22Rv1 (cell line): Measurements from ENCODE around the gene WDFY2.

Experiments
- H3K27ac ChIP-seq: fragments of 450-650 bp; 2 replicates; pipeline ENCODE4 v1.5.1; 2017
- CTCF ChIP-seq: fragments of 450-650 bp; IDR thresholded peaks from 2 replicates; pipeline ENCODE4 v1.5.1; 2017; ENCODE audit warnings: mild to moderate bottlenecking
- ZFX ChIP-seq: fragments of 450-650 bp; IDR thresholded peaks from 2 replicates; pipeline ENCODE4 v1.6.1; 2017; ENCODE audit warnings: antibody characterized with exemption, borderline replicate concordance

Gene WDFY2

GRCh38 chr13:51620165-51620983 lies 36.1 kb downstream of the WDFY2 start:
- no peak overlapping the region for H3K27ac ChIP-seq
- no peak for TF ChIP-seq CTCF
- TF ChIP-seq ZFX = no peak

GRCh38 chr13:51621602-51622001 lies 37.3 kb downstream of the WDFY2 start:
- TF ChIP-seq CTCF = no peak
- no peak for TF ChIP-seq ZFX
- H3K27ac ChIP-seq = no peak overlapping the region

- H3K27ac ChIP-seq = no peak overlapping the region
- TF ChIP-seq CTCF = no peak
- no peak for TF ChIP-seq ZFX
Measured at GRCh38 chr13:51623473-51623872, 39.2 kb downstream of the WDFY2 start.

GRCh38 chr13:51624207-51624606 lies 39.9 kb downstream of the WDFY2 start:
- TF ChIP-seq CTCF (no peak), ZFX (no peak)
- no peak overlapping the region for H3K27ac ChIP-seq

GRCh38 chr13:51624695-51625345 lies 40.6 kb downstream of the WDFY2 start:
- no peak overlapping the region for H3K27ac ChIP-seq
- TF ChIP-seq ZFX = no peak

- TF ChIP-seq ZFX = no peak
- TF ChIP-seq CTCF = no peak
- no peak overlapping the region for H3K27ac ChIP-seq
Measured at GRCh38 chr13:51625555-51626345, 41.5 kb downstream of the WDFY2 start.

- TF ChIP-seq ZFX (no peak), CTCF (no peak)
- H3K27ac ChIP-seq = no peak overlapping the region
Measured at GRCh38 chr13:51626749-51627148, 42.5 kb downstream of the WDFY2 start.
